OCI-LY1 (cell line): ENCODE results near the gene TXNRD2.

Experiments
- H2AFZ ChIP-seq: fragments of 200-600 bp; sonication (generic), shearing (Covaris generic); 2 replicates; pipeline ENCODE4 v1.6.0; 2014; ENCODE audit warnings: antibody characterized with exemption, mild to moderate bottlenecking, low read length
- H3F3A ChIP-seq: fragments of 200-600 bp; sonication (generic), shearing (Covaris generic); 2 replicates; pipeline ENCODE4 v1.6.0; 2014; ENCODE audit warnings: mild to moderate bottlenecking, antibody characterized with exemption, low read length, moderate library complexity; ENCODE audit not compliant: insufficient read depth
- H3K27ac ChIP-seq: fragments of 200-600 bp; sonication (generic); 2 replicates; pipeline ENCODE4 v1.5.1; 2014; ENCODE audit warnings: low read length, mixed run types, mild to moderate bottlenecking, low read depth; ENCODE audit not compliant: poor library complexity, severe bottlenecking
- H3K27me3 ChIP-seq: fragments of 200-600 bp; sonication (generic); 2 replicates; pipeline ENCODE4 v1.6.0; 2014; ENCODE audit warnings: antibody characterized with exemption, mild to moderate bottlenecking, low read length, moderate library complexity; ENCODE audit not compliant: insufficient read depth
- H3K36me3 ChIP-seq: fragments of 200-600 bp; sonication (generic); 2 replicates; pipeline ENCODE4 v1.6.1; 2014; ENCODE audit warnings: mild to moderate bottlenecking, antibody characterized with exemption, low read length, moderate library complexity, mixed read lengths; ENCODE audit not compliant: insufficient read depth
- H3K4me1 ChIP-seq: fragments of 200-600 bp; sonication (generic); 2 replicates; pipeline ENCODE4 v1.5.1; 2014; ENCODE audit warnings: mild to moderate bottlenecking, low read length, moderate library complexity; ENCODE audit not compliant: insufficient read depth, severe bottlenecking
- H3K4me2 ChIP-seq: fragments of 200-600 bp; sonication (generic), shearing (Covaris generic); 2 replicates; pipeline ENCODE4 v1.6.1; 2014; ENCODE audit warnings: low read length
- H3K4me3 ChIP-seq: fragments of 200-600 bp; sonication (generic); 2 replicates; pipeline ENCODE4 v1.5.1; 2014; ENCODE audit warnings: low read length, low read depth, mild to moderate bottlenecking, mixed read lengths; ENCODE audit not compliant: poor library complexity, severe bottlenecking
- H3K79me2 ChIP-seq: fragments of 200-600 bp; shearing (Covaris generic); 2 replicates; pipeline ENCODE4 v1.6.1; 2016; ENCODE audit warnings: mixed run types, low read length, mixed read lengths; ENCODE audit not compliant: insufficient read depth
- H3K9ac ChIP-seq: fragments of 200-600 bp; sonication (generic), shearing (Covaris generic); 2 replicates; pipeline ENCODE4 v1.6.1; 2014; ENCODE audit warnings: mild to moderate bottlenecking, low read length, mixed read lengths
- H3K9me2 ChIP-seq: fragments of 200-600 bp; sonication (generic), shearing (Covaris generic); 2 replicates; pipeline ENCODE4 v1.6.1; 2014; ENCODE audit warnings: low read depth, mild to moderate bottlenecking, low read length, mixed read lengths
- H3K9me3 ChIP-seq: fragments of 200-600 bp; shearing (Covaris generic); 2 replicates; pipeline ENCODE4 v1.6.1; 2014; ENCODE audit warnings: low read length, mixed read lengths
- H4K20me1 ChIP-seq: fragments of 200-600 bp; sonication (generic), shearing (Covaris generic); 2 replicates; pipeline ENCODE4 v1.6.0; 2016; ENCODE audit warnings: mild to moderate bottlenecking, low read length; ENCODE audit not compliant: insufficient read depth
- CTCF ChIP-seq: fragments of 200-600 bp; sonication (generic), shearing (Covaris generic); IDR thresholded peaks from 2 replicates; pipeline ENCODE4 v1.5.1; 2017; ENCODE audit warnings: mild to moderate bottlenecking, antibody characterized with exemption, low read length, moderate library complexity, mixed read lengths
- EZH2 ChIP-seq: fragments of 200-600 bp; sonication (generic), shearing (Covaris generic); IDR thresholded peaks from 2 replicates; pipeline ENCODE4 v1.8.0; 2017; ENCODE audit warnings: borderline replicate concordance, mixed run types, mild to moderate bottlenecking, antibody characterized with exemption, low read length, moderate library complexity, mixed read lengths

Gene TXNRD2

GRCh38 chr22:19873960-19874306 is 67.7 kb downstream of the TXNRD2 start:
- Histone ChIP-seq H3K4me1 (peaks cover 17% of the 10 kb centered on the region), H3K9me3 (no peaks in the 10 kb centered on the region), H3K4me3 (no peak overlapping the region), H2AFZ (no peak overlapping the region), H3K9ac (no peak overlapping the region), H3K9me2 (no peaks in the 10 kb centered on the region), H3K27ac (no peak overlapping the region), H3K4me2 (no peak overlapping the region), H3F3A (no peaks in the 10 kb centered on the region), H3K79me2 (no peaks in the 10 kb centered on the region), H3K36me3 (no peaks in the 10 kb centered on the region), H4K20me1 (no peaks in the 10 kb centered on the region), H3K27me3 (no peaks in the 10 kb centered on the region; the same call in 1 of the 2 replicates)
- no peak for TF ChIP-seq EZH2
- no peak for TF ChIP-seq CTCF

GRCh38 chr22:19873138-19873959 is 68.3 kb downstream of the TXNRD2 start:
- TF ChIP-seq CTCF (no peak), EZH2 (no peak)
- peaks cover 17% of the 10 kb centered on the region for H3K4me1 ChIP-seq
- H3K9ac ChIP-seq: no peak overlapping the region
- H3K27ac ChIP-seq: no peak overlapping the region
- no peaks in the 10 kb centered on the region for H3K9me2 ChIP-seq
- H3K9me3 ChIP-seq: no peaks in the 10 kb centered on the region
- no peak overlapping the region for H2AFZ ChIP-seq
- no peaks in the 10 kb centered on the region for H3F3A ChIP-seq
- H3K36me3 ChIP-seq: no peaks in the 10 kb centered on the region
- no peaks in the 10 kb centered on the region; the same call in 1 of the 2 replicates for H3K27me3 ChIP-seq
- no peaks in the 10 kb centered on the region for H3K79me2 ChIP-seq
- H3K4me2 ChIP-seq: no peak overlapping the region
- H4K20me1 ChIP-seq: no peaks in the 10 kb centered on the region
- H3K4me3 ChIP-seq: no peak overlapping the region

GRCh38 chr22:19872779-19873137 is 68.9 kb downstream of the TXNRD2 start:
- Histone ChIP-seq H3K27ac (no peak overlapping the region), H3K9me3 (no peaks in the 10 kb centered on the region), H3K79me2 (no peaks in the 10 kb centered on the region), H2AFZ (no peak overlapping the region), H3F3A (no peaks in the 10 kb centered on the region), H3K4me3 (no peak overlapping the region), H3K36me3 (no peaks in the 10 kb centered on the region), H3K4me2 (no peak overlapping the region), H3K4me1 (peaks cover 17% of the 10 kb centered on the region), H3K9ac (no peak overlapping the region), H3K27me3 (no peaks in the 10 kb centered on the region; the same call in 1 of the 2 replicates), H3K9me2 (no peaks in the 10 kb centered on the region), H4K20me1 (no peaks in the 10 kb centered on the region)
- TF ChIP-seq CTCF: no peak
- TF ChIP-seq EZH2: no peak
